ENCODE data around the gene F2RL3. TPM values are rescaled to one million over a fixed set of nuclear protein-coding genes. Genes with fewer than 3 reads are reported as not detected.

Gene F2RL3
- total RNA-seq, 1 experiment from 2014 or later, result not detected

DNA sequence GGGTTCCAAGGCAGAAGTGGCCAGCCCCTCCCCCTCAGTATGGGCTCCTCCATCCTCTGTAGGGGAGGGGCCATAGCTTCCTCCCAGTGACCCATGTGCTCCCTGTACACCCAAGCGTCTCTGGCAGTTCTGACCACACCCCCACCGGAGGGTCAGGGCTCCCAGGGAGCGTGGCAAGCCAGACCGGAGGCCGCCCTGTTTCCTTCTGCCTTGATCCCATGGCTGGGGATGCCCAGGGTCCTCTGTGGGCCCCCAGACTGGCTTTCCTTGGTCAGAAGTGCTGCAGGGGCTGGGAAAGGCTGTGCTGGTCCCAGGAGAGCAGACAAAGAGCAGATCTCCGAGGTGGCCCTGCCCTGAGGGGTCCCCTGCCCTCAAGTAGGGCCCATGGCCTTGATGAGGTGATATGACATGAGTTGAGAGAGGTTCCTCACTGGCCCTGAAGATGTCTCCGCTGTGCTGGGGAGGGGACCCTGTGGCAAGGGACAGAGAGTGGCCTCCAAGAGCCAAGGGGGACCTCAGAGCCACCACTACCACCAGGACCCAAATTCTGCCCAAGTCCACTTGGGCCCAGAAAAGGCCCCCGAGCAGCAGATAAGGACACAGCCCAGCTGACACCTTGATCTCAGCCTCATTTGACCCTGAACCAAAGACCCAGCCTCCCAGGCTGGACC lies 7.8 kb upstream of the F2RL3 start:
- DNase-seq (ENCODE audit: low read depth, low spot score) (no peak), ATAC-seq (no peak)
- intact Hi-C loops (cut with micrococcal nuclease; ENCODE audit: unreplicated experiment), result no loop called here
- no peak for TF ChIP-seq SIN3A (IDR thresholded peaks at IDR 0.05; ENCODE audit: borderline replicate concordance, insufficient read depth, low read depth, low read length)
- TF ChIP-seq, protein P1, sequence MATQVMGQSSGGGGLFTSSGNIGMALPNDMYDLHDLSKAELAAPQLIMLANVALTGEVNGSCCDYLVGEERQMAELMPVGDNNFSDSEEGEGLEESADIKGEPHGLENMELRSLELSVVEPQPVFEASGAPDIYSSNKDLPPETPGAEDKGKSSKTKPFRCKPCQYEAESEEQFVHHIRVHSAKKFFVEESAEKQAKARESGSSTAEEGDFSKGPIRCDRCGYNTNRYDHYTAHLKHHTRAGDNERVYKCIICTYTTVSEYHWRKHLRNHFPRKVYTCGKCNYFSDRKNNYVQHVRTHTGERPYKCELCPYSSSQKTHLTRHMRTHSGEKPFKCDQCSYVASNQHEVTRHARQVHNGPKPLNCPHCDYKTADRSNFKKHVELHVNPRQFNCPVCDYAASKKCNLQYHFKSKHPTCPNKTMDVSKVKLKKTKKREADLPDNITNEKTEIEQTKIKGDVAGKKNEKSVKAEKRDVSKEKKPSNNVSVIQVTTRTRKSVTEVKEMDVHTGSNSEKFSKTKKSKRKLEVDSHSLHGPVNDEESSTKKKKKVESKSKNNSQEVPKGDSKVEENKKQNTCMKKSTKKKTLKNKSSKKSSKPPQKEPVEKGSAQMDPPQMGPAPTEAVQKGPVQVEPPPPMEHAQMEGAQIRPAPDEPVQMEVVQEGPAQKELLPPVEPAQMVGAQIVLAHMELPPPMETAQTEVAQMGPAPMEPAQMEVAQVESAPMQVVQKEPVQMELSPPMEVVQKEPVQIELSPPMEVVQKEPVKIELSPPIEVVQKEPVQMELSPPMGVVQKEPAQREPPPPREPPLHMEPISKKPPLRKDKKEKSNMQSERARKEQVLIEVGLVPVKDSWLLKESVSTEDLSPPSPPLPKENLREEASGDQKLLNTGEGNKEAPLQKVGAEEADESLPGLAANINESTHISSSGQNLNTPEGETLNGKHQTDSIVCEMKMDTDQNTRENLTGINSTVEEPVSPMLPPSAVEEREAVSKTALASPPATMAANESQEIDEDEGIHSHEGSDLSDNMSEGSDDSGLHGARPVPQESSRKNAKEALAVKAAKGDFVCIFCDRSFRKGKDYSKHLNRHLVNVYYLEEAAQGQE (IDR thresholded peaks at IDR 0.05; ENCODE audit: insufficient read depth in 1 of 2, low read depth in 2 of 2, low read length in 1 of 2), result no peak
- no peak for TF ChIP-seq POLR2AphosphoS5 (IDR thresholded peaks at IDR 0.05; ENCODE audit: low read depth, low read length)
- TF ChIP-seq TCF7L2 (IDR thresholded peaks at IDR 0.05; ENCODE audit: low read depth, low read length), result no peak
- TF ChIP-seq, protein P2, sequence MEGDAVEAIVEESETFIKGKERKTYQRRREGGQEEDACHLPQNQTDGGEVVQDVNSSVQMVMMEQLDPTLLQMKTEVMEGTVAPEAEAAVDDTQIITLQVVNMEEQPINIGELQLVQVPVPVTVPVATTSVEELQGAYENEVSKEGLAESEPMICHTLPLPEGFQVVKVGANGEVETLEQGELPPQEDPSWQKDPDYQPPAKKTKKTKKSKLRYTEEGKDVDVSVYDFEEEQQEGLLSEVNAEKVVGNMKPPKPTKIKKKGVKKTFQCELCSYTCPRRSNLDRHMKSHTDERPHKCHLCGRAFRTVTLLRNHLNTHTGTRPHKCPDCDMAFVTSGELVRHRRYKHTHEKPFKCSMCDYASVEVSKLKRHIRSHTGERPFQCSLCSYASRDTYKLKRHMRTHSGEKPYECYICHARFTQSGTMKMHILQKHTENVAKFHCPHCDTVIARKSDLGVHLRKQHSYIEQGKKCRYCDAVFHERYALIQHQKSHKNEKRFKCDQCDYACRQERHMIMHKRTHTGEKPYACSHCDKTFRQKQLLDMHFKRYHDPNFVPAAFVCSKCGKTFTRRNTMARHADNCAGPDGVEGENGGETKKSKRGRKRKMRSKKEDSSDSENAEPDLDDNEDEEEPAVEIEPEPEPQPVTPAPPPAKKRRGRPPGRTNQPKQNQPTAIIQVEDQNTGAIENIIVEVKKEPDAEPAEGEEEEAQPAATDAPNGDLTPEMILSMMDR (IDR thresholded peaks at IDR 0.05), result no peak
- CTCF ChIA-PET, result no interaction called here
- in situ Hi-C loops (cut with HindIII; ENCODE audit: low pct_unique_long_range_greater_than_20kb, low sequenced_read_pairs), result no loop called here
- H3K27ac ChIP-seq (ENCODE audit: low read length), result no peak overlapping the region
- H3K4me1 ChIP-seq (ENCODE audit: control insufficient read depth, insufficient read depth, low read length), result no peaks in the 10 kb centered on the region
- POLR2A ChIA-PET, result no interaction called here
- no peaks in the 10 kb centered on the region for H3K36me3 ChIP-seq (ENCODE audit: control insufficient read depth, insufficient read depth, low read length)
- no TSS peak for BruUV-seq (replicated peaks)
- H3K9me3 ChIP-seq (ENCODE audit: control insufficient read depth, insufficient read depth, low read depth, low read length), result peaks cover 6% of the 10 kb centered on the region; the same call in 1 of the 2 replicates
- no peaks in the 10 kb centered on the region for H3K27me3 ChIP-seq (ENCODE audit: control insufficient read depth, insufficient read depth, low read length)
- no peak overlapping the region for H3K4me3 ChIP-seq (ENCODE audit: low read depth in 2 of 2, low read length in 2 of 2)

DNA sequence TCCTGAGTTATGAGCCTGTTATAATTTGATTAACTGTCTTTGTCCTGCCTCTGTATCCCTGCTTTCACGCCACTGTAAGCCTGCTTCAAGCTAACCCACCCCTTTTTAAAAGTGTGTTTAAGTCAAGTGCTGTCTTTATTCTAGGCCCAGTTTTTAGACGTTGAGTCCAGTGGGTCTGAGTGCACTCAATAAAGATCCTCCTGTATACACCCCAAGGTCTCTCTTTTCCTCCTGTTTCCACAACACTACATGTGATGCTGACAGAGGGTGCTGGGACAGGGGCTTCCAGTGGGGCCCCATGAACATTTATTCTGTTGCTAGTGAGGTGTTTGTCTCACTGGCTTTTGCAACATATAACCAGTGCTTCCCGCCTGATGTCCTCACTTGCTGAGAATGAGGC lies 6.7 kb upstream of the F2RL3 start:
- TF ChIP-seq SIN3A (IDR thresholded peaks at IDR 0.05; ENCODE audit: borderline replicate concordance, insufficient read depth, low read depth, low read length), result no peak
- no peak for TF ChIP-seq POLR2AphosphoS5 (IDR thresholded peaks at IDR 0.05; ENCODE audit: low read depth, low read length)
- TF ChIP-seq, protein P1 (IDR thresholded peaks at IDR 0.05; ENCODE audit: insufficient read depth in 1 of 2, low read depth in 2 of 2, low read length in 1 of 2), result no peak
- no peak for TF ChIP-seq TCF7L2 (IDR thresholded peaks at IDR 0.05; ENCODE audit: low read depth, low read length)
- TF ChIP-seq, protein P2 (IDR thresholded peaks at IDR 0.05), result no peak
- intact Hi-C loops (cut with micrococcal nuclease; ENCODE audit: unreplicated experiment), result no loop called here
- BruUV-seq (replicated peaks), result no TSS peak
- Histone ChIP-seq H3K27ac (ENCODE audit: low read length) (no peak overlapping the region), H3K9me3 (ENCODE audit: control insufficient read depth, insufficient read depth, low read depth, low read length) (peaks cover 6% of the 10 kb centered on the region; the same call in 1 of the 2 replicates), H3K4me3 (ENCODE audit: low read depth in 2 of 2, low read length in 2 of 2) (no peak overlapping the region), H3K36me3 (ENCODE audit: control insufficient read depth, insufficient read depth, low read length) (no peaks in the 10 kb centered on the region), H3K4me1 (ENCODE audit: control insufficient read depth, insufficient read depth, low read length) (no peaks in the 10 kb centered on the region), H3K27me3 (ENCODE audit: control insufficient read depth, insufficient read depth, low read length) (no peaks in the 10 kb centered on the region)
- ATAC-seq (no peak), DNase-seq (ENCODE audit: low read depth, low spot score) (no peak)
- ChIA-PET CTCF (no interaction called here), POLR2A (no interaction called here)
- in situ Hi-C loops (cut with HindIII; ENCODE audit: low pct_unique_long_range_greater_than_20kb, low sequenced_read_pairs), result no loop called here
